Nephron progenitor cell (in vitro differentiated cells): ENCODE measurements around the gene SUGT1.
"Not testable (repeated sequence)": the region's sequence is repeated elsewhere in the genome, so short reads cannot be mapped to it uniquely, and the experiment has no call there.

ENCODE experiments used
- DNase-seq: peaks from one replicate; pipeline ENCODE4 v3.0.0; 2021
- H3K27ac Mint-ChIP-seq: 2 replicates; pipeline ENCODE4 v1.8.0; 2021; ENCODE audit warnings: mild to moderate bottlenecking, moderate library complexity, mixed read lengths
- H3K27me3 Mint-ChIP-seq: 2 replicates; pipeline ENCODE4 v1.8.0; 2021; ENCODE audit warnings: mild to moderate bottlenecking, low read depth, mixed read lengths; ENCODE audit not compliant: poor library complexity
- H3K36me3 Mint-ChIP-seq: 2 replicates; pipeline ENCODE4 v1.8.0; 2021; ENCODE audit warnings: low read depth, mixed read lengths
- H3K4me1 Mint-ChIP-seq: 2 replicates; pipeline ENCODE4 v1.8.0; 2021; ENCODE audit warnings: mixed read lengths
- H3K4me3 Mint-ChIP-seq: 2 replicates; pipeline ENCODE4 v1.8.0; 2021; ENCODE audit warnings: mild to moderate bottlenecking, moderate library complexity, mixed read lengths
- H3K9me3 Mint-ChIP-seq: 2 replicates; pipeline ENCODE4 v1.8.0; 2021; ENCODE audit warnings: mild to moderate bottlenecking, moderate library complexity, mixed read lengths
- CTCF ChIP-seq: fragments of 200-600 bp; sonication (generic); IDR thresholded peaks from 2 replicates; pipeline ENCODE4 v1.5.0; 2021; ENCODE audit warnings: antibody characterized with exemption

The SUGT1 gene

GRCh38 chr13:52665325-52665724 lies 12.7 kb downstream of the SUGT1 start:
- Mint-ChIP-seq H3K36me3 (peaks cover 78% of the 10 kb centered on the region), H3K27me3 (no peaks in the 10 kb centered on the region)
- DNase-seq = no peak

GRCh38 chr13:52669677-52670076 lies 17.0 kb downstream of the SUGT1 start:
- no peak for TF ChIP-seq CTCF
- H3K36me3 Mint-ChIP-seq = peaks cover 66% of the 10 kb centered on the region
- H3K9me3 Mint-ChIP-seq = no peaks in the 10 kb centered on the region
- H3K27me3 Mint-ChIP-seq = no peaks in the 10 kb centered on the region
- H3K4me3 Mint-ChIP-seq = no peak overlapping the region
- DNase-seq = no peak
- H3K27ac Mint-ChIP-seq = no peak overlapping the region
- no peaks in the 10 kb centered on the region for H3K4me1 Mint-ChIP-seq

More at GRCh38 chr13:52665325-52665724, 12.7 kb downstream of the SUGT1 start:
- peak; percentile 45 for TF ChIP-seq CTCF
- Mint-ChIP-seq H3K9me3 (no peaks in the 10 kb centered on the region), H3K27ac (no peak overlapping the region), H3K4me3 (no peak overlapping the region), H3K4me1 (no peaks in the 10 kb centered on the region)

- no peak for DNase-seq
- H3K36me3 Mint-ChIP-seq = peaks cover 62% of the 10 kb centered on the region
- no peak overlapping the region for H3K27ac Mint-ChIP-seq
- H3K4me1 Mint-ChIP-seq = no peaks in the 10 kb centered on the region
- no peak overlapping the region for H3K4me3 Mint-ChIP-seq
- no peaks in the 10 kb centered on the region for H3K9me3 Mint-ChIP-seq
- H3K27me3 Mint-ChIP-seq = no peaks in the 10 kb centered on the region
- TF ChIP-seq CTCF = no peak
These were observed 18.1 kb downstream of the SUGT1 start for GRCh38 chr13:52670726-52671125.

- no peaks in the 10 kb centered on the region for H3K27me3 Mint-ChIP-seq
- no peak for DNase-seq
- H3K4me1 Mint-ChIP-seq = no peaks in the 10 kb centered on the region
- H3K9me3 Mint-ChIP-seq = no peaks in the 10 kb centered on the region
- TF ChIP-seq CTCF = no peak
- H3K36me3 Mint-ChIP-seq = peaks cover 53% of the 10 kb centered on the region
- H3K4me3 Mint-ChIP-seq = no peak overlapping the region
- no peak overlapping the region for H3K27ac Mint-ChIP-seq
These were observed 20.8 kb downstream of the SUGT1 start for GRCh38 chr13:52673465-52673864.

- Mint-ChIP-seq H3K4me1 (no peaks in the 10 kb centered on the region), H3K4me3 (no peak overlapping the region), H3K27me3 (no peaks in the 10 kb centered on the region), H3K27ac (peak overlapping the region; percentile 1), H3K9me3 (no peaks in the 10 kb centered on the region), H3K36me3 (peaks cover 51% of the 10 kb centered on the region)
- DNase-seq = no peak
- TF ChIP-seq CTCF = no peak
These were observed 25.2 kb downstream of the SUGT1 start for GRCh38 chr13:52677823-52678222.

- peaks cover 77% of the 10 kb centered on the region for H3K36me3 Mint-ChIP-seq
- H3K27ac Mint-ChIP-seq, H3K9me3 Mint-ChIP-seq, H3K4me3 Mint-ChIP-seq, H3K4me1 Mint-ChIP-seq, H3K27me3 Mint-ChIP-seq, DNase-seq: not testable (repeated sequence)
These were observed 33.2 kb downstream of the SUGT1 start for GRCh38 chr13:52685806-52686205.
